ENCODE measurements around the gene DENND1A. TPM values are rescaled to one million over a fixed set of nuclear protein-coding genes. Genes with fewer than 3 reads are reported as not detected.

The DENND1A gene
- total and polyA plus RNA-seq, 2 experiments from 2014 or later, result 13.1 to 28.7 TPM

DNA sequence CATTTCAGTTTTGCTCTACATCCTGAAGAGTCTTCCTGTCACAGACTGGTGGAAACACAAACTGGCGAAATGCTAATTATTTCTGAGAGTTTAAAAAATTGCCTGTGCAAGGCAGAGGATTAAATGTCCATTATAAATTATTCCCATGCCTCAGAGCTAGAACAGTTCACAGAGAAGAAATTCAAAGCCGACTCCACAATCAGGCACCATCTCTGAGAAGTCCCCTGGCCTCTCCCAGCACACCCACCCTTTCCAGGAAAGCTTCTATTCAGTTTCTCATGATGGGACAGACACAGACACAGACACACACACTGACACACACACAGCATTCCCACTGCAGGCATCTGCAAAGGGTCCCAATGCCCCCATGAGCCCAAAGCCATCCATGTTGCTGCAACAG is 253.1 kb downstream of the DENND1A start (continued):
- TF ChIP-seq, protein P1, sequence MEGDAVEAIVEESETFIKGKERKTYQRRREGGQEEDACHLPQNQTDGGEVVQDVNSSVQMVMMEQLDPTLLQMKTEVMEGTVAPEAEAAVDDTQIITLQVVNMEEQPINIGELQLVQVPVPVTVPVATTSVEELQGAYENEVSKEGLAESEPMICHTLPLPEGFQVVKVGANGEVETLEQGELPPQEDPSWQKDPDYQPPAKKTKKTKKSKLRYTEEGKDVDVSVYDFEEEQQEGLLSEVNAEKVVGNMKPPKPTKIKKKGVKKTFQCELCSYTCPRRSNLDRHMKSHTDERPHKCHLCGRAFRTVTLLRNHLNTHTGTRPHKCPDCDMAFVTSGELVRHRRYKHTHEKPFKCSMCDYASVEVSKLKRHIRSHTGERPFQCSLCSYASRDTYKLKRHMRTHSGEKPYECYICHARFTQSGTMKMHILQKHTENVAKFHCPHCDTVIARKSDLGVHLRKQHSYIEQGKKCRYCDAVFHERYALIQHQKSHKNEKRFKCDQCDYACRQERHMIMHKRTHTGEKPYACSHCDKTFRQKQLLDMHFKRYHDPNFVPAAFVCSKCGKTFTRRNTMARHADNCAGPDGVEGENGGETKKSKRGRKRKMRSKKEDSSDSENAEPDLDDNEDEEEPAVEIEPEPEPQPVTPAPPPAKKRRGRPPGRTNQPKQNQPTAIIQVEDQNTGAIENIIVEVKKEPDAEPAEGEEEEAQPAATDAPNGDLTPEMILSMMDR (conservative IDR thresholded peaks at IDR 0.05; ENCODE audit: low read depth in 2 of 2), result no peak
- no peak for TF ChIP-seq POLR2AphosphoS5 (IDR thresholded peaks at IDR 0.05; ENCODE audit: low read depth)

DNA sequence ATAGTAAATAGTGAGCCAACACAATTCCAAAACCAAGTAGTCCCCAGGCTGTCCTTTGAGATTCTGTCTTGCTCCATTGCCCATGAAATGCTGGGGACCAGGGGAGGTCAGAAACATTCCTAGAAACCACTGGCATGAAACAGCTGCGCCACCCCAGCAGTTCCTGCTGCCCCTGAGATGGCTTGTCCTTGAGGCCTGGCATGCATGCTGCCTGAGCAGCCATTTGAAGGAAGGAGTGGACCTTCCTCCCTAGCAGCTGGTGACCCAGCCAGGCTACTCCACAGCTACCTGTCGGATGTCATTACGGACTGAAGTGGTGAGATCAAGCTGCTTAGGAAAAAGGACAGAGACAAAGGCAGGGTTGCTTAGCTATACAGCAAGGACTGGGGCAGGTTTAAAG is 260.6 kb downstream of the DENND1A start:
- no peak overlapping the region for H3K27ac ChIP-seq (ENCODE audit: low read depth)
- no peaks in the 10 kb centered on the region for H3K27me3 ChIP-seq (ENCODE audit: insufficient read depth)
- 0 out of 2 replicates have a peak, but pooled peaks cover 3% of the 10 kb centered on the region for H4K20me1 ChIP-seq (replicated peaks; ENCODE audit: insufficient read depth)
- ATAC-seq (no peak), DNase-seq (ENCODE audit: low spot score) (no peak)
- Mint-ChIP-seq H3K4me3 (no peak overlapping the region), H3K27ac (no peak overlapping the region), H3K4me1 (no peaks in the 10 kb centered on the region; the same call in 1 of the 3 replicates), H3K27me3 (ENCODE audit: insufficient read depth, low read depth, poor library complexity) (peaks cover 8% of the 10 kb centered on the region), H3K9me3 (peaks cover 26% of the 10 kb centered on the region), H3K36me3 (ENCODE audit: low read depth) (peaks cover 43% of the 10 kb centered on the region)
- no peaks in the 10 kb centered on the region for H3K79me2 ChIP-seq (replicated peaks; ENCODE audit: insufficient read depth)
- no peak overlapping the region for H2AFZ ChIP-seq
- H3K36me3 ChIP-seq (ENCODE audit: insufficient read depth), result 0 out of 2 replicates have a peak, but pooled peaks cover 3% of the 10 kb centered on the region
- H3K4me1 ChIP-seq (ENCODE audit: insufficient read depth), result no peaks in the 10 kb centered on the region
- no peak overlapping the region for H3K4me3 ChIP-seq
- no peak overlapping the region for H3K4me2 ChIP-seq
- no peaks in the 10 kb centered on the region for H3F3A ChIP-seq (replicated peaks; ENCODE audit: low read depth)
- no peaks in the 10 kb centered on the region for H3K9me2 ChIP-seq (ENCODE audit: insufficient read depth)
- TF ChIP-seq ZNF331 (CRISPR knock-in tag; IDR thresholded peaks at IDR 0.05; ENCODE audit: low read depth), result no peak

GRCh38 chr9:123663529-123663928 is 266.4 kb downstream of the DENND1A start:
- Histone ChIP-seq H3K27me3 (ENCODE audit: insufficient read depth) (no peaks in the 10 kb centered on the region), H3F3A (replicated peaks; ENCODE audit: low read depth) (no peaks in the 10 kb centered on the region), H3K4me1 (ENCODE audit: insufficient read depth) (no peaks in the 10 kb centered on the region), H3K4me2 (no peak overlapping the region), H3K27ac (ENCODE audit: low read depth) (no peak overlapping the region), H2AFZ (no peak overlapping the region), H3K79me2 (replicated peaks; ENCODE audit: insufficient read depth) (no peaks in the 10 kb centered on the region), H3K4me3 (no peak overlapping the region), H4K20me1 (replicated peaks; ENCODE audit: insufficient read depth) (0 out of 2 replicates have a peak, but pooled peaks cover 3% of the 10 kb centered on the region), H3K36me3 (ENCODE audit: insufficient read depth) (0 out of 2 replicates have a peak, but pooled peaks cover 3% of the 10 kb centered on the region), H3K9me2 (ENCODE audit: insufficient read depth) (no peaks in the 10 kb centered on the region)
- H3K27ac Mint-ChIP-seq, result no peak overlapping the region
- H3K27me3 Mint-ChIP-seq (ENCODE audit: insufficient read depth, low read depth, poor library complexity), result peaks cover 6% of the 10 kb centered on the region
- H3K4me1 Mint-ChIP-seq, result peaks cover 21% of the 10 kb centered on the region
- peaks cover 45% of the 10 kb centered on the region for H3K36me3 Mint-ChIP-seq (ENCODE audit: low read depth)
- ATAC-seq (no peak), DNase-seq (ENCODE audit: low spot score) (no peak)
- TF ChIP-seq POLR2AphosphoS5 (IDR thresholded peaks at IDR 0.05; ENCODE audit: low read depth) (no peak), JUNB (IDR thresholded peaks at IDR 0.05; ENCODE audit: unreplicated experiment) (no peak), EZH2phosphoT487 (IDR thresholded peaks at IDR 0.05; ENCODE audit: unreplicated experiment) (no peak), EZH2 (IDR thresholded peaks at IDR 0.05; ENCODE audit: low read depth, unreplicated experiment) (no peak), ZNF331 (CRISPR knock-in tag; IDR thresholded peaks at IDR 0.05; ENCODE audit: low read depth) (no peak), CREB1 (CRISPR knock-in tag; IDR thresholded peaks at IDR 0.05; ENCODE audit: low read depth) (no peak)
- TF ChIP-seq, protein P1 (conservative IDR thresholded peaks at IDR 0.05; ENCODE audit: low read depth in 2 of 2), result no peak
- no peak overlapping the region for H3K4me3 Mint-ChIP-seq
- H3K9me3 Mint-ChIP-seq, result peaks cover 15% of the 10 kb centered on the region
